ENCODE results near the gene SLC5A6.
A peak's percentile ranks its signal among the peaks of the same experiment; 100 is the strongest.

The SLC5A6 gene

DNA sequence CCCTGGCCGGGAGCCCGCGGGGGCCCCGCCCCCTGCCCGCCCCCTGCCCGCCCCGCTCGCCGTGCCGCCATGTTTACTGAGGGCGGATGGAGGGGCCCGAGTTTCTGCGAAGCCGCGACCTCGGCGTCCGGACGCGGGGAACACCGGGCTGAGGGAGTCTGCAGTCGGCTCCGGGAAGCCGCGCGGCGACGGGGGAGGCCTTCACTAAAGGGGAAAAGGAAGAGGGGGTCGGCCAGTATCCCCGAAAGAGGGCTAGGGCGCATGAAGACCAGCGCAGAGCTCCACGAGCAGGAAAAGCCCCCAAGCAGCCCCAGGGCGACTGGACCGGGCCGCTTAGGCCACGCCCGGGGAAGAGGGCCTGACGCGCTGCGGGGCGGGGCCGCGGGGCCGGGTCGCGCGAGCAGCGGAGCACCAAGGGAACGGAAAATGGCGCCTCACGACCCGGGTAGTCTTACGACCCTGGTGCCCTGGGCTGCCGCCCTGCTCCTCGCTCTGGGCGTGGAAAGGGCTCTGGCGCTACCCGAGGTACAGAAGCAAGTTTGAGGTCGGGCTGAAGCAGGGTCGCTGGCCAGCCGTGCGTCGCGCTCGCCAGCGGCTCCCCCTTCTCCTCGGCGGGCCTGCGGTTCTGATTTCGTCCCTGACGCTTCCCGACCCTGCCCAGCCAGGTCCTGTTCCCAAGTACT lies at the start of gene SLC5A6, which contains the start of gene ATRAID:
Gene SLC5A6, minus strand, starts transcription at position 326 of the 683 bp plus-strand sequence. CDS start 4,618 bp downstream, outside the sequence.
Gene ATRAID, plus strand, starts transcription at position 99 of the 683 bp plus-strand sequence. Its CDS starts 328 bp downstream, at position 427.
- peak; percentile 91 for DNase-seq

DNA sequence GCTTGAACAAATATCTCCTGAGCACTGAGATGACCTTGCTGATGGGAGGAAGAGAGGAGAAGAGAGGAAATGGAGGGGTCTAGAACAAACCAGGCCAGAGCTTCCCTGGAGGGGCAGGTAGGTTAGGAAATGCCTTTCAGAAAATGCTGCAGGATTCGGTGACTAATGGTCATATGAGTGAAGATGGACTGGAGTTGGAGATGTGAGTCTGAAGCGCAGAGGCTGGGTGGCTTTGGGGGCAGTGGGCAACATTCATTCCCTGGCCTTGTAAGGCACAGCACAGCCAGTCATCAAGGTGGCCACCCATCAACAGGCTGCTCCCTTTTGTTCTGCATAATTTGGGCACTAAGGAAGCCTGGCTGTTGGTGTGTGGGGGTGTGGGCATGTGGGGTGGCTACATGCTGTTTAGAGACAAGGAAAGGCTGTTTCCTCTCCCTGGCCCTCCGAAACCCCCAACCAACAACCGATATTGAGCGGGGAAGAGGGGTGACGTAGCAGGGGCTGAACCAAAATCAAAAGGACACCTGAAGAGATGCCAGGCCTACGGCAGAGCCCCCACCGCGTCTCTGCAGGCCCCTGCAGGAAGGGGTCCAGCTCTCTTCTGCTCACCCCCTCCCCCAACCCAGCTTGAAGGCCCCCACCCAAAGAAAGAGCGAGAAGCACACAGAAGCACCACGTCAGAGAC lies 49.3 kb upstream of the SLC5A6 start:
- DNase-seq: no peak

DNA sequence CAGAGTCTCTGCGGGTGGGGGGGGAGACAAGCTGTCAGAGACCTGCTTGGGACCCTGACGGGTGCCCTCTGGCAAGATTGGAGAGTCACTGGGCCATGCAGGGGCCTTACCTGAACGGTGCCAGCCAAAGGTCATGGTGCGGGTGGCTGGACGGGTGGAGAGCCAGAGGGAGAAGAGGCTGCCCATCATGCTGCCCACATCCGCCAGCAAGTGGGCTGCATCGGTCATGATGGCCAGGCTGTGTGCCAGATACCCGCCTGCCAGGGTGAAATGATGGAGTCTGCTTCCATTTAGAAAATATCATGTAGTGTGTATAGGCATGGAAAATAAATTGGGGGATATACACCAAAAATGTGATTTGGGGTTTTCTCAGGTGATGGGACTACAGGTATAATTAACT lies 46.0 kb upstream of the SLC5A6 start:
- no peak for DNase-seq

DNA sequence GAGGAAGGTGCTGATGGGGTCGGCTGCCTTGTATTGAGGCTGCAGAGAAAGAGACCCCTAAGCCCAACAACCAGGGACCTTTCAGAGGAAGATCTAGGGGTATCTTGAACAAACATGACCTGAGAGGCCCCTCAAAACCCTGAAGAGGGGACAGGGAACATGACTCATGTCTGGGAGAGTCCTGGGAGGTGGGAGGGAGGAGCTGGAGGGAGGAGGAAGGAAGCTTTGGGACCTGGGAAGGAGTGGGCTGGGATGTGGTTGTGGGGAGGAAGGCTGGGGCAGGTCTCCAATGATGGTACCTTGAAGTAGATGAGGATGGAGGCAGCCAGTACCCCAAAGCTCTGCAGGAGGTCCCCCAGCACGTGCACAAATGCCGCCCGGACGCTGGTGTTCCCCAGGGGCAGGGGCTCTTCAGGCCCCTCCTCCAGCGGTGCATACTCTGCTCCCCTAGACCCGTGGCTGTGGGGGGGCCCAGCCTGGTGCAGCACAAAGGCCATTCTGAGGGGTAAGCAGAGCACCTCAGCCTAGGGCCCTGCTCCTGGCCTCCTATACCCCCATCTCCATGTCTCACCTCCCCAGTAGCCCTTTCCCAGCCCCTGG lies 44.9 kb upstream of the SLC5A6 start:
- no peak for DNase-seq

DNA sequence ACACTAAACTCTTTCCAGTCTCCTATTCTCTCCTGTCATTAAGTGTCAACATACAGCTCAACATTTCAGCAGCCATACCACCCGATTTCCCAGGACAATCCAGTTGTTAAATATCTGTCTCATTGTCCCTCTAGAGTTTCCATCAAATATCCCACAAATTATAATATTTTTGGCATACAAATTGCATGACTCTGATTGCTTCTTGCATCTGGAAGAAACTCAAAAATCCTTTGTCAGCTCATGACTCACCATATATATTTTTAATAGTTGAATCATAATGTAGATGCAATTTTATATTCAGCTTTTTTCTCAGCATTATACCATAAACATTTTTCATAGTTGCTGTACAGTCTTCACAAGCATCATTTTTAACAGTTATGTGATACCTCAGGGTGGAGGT lies 43.6 kb upstream of the SLC5A6 start:
- no peak for DNase-seq

DNA sequence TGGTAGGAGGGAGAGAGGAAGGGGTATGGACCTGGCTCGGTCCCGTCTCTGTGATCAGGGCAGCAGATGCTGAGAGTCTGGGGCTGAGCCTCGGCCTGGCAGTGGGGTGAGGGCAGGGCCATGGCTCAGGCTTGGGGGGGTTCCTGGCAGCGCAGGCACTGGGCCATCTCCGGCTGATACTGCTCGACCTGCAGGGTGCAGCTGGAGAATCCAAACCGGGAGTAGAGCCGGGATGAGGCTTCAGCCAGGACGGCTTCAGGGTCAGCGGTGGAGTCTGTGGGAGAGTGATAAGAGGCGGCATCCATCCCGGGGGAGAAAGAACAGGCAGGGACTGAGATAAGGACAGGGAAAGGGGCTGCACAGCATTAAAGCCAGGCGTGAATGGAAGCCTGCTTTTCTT lies 43.1 kb upstream of the SLC5A6 start:
- DNase-seq: no peak

DNA sequence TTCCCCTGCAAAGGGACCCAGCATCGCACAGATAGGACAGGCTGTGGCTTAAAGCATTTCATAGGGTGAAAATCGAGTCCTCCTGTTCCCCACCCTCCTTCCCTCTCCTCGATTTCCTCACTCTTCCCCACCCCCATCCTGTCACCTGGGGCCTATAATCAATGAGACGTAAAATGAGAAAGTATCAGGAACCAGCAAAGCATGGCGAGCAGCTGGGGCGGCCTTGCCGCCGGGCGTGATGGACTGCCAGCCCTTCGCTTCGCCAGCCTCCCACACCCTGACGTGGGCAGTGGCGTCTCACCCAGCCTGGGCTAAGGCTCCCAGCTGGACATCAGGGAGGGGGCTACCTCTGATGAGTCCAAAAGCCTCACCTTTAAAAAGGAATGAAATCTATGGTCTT lies 39.7 kb upstream of the SLC5A6 start:
- no peak for DNase-seq

DNA sequence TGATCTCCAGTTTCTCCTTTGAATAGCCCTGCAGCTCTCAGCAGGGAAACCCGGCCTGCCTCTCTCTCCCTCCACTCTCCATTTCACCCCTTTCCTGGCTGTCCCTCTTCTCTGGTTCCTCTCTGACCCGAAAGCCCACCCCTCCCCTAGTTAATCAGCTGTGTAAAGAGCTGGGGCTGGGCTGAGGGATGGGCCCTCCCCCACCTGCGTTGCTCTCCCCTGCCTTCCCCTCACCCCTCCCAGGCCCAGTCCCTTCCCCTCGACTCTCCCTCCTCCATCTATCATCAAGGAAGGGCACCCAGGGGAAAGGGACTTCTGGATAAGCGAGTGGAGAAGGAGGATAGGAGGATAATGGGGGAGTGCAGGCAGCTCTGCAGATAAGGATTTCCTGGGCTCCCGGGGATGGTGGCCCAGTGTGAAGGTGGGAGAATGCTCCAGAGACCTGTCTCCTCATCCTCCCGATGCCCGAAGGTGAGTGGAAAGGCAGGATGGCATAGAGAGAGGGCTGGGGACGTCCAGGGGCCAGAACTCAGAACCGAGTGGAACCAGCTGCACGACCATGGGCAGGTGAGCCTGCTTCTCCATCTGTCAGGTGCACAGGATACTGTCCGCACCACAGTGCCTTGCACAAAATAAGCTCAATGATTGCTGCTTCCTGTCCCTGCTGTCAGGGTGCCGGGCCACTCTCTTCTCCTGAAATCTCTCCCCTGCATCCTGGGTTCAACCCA lies 38.7 kb upstream of the SLC5A6 start:
- no peak for DNase-seq

DNA sequence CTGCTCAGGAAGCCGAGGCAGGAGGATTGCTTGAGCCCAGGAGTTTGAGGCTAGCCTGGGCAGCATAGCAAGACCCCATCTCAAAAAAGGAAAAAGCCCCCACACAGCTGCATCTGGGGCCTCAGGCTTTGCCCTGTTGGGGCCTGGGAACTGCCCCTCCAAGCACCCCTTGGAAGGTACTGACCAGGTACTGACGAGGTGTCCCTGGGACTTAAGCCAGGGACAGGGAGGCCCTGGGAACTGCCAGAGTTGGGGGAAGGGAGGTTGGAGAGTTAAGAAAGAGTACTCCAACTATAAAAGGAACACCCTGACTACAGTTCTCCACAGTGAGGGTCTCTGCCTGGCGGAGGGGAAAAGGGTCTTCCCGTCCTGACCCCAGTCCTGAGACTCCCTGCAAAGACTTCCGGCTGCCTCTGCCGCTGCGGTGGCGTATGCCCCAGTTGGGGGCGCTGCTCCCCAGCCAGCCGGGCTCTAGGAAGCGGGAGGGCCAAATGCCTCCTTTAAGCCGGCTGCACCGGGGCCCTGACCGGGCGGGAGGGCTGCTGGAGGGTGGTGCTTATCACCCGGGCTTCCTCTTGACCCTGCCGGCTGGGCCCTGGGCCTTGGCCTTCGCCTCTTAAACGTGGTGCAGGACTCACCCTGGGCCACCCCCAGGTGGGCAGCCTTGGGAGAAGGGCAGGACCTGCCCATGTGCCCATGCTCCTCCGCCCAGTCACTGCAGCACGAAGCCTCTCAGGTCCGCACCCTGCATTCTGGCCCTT lies 38.0 kb upstream of the SLC5A6 start:
- DNase-seq: no peak

DNA sequence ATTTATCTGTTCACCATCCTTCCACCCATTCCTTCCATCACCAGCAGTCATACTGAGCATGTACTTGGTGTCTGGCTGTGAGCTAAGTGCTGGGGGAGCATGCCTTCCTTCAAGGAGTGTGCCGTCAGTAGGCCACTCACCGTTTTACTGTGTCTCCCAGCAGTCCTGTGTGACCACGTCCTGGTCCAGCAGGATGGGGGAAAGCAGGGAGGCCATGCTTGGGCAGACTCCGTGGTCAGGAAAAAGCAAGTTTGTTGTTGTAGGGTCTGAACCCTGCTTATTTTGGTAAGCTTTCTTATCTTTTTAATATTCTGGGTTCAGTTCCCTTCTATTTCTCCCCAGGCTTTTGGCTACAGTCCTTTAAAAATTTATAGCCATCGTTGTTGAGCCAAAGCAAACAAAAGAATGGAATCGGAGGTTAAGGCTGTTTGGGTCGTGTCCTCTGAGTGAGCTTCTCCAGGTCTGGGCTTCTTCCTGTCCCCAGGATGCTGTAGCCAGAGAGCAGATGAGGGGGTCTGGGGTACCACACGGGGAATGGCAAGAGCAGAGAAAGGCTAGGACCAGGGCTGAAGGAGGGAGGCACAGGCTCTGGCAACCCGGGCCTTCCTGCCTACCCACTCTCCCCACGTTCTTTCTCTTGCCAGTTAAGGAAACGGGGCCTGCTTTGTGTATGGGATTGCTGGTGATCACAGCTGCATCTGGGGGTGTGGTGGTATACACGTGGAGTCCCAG lies 37.3 kb upstream of the SLC5A6 start:
- no peak for DNase-seq

DNA sequence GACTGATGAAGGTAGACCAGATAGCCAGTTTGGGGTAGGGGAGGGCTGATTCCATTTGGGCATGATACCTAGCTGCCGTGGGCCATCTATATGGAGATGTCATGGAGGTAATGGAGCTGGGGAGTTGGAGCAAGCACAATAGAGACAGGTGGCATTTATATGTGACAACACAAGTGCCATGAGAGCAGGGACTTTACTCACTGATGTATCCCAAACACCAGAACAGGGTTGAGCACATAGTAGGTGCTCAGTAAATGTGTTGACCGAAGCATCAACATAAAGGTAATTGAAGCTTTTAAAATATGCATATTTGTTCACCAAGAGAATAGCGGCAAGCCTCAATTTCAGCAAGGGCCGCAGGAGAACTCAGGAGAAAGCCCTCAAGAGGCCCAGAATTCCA lies 35.8 kb upstream of the SLC5A6 start:
- no peak for DNase-seq

DNA sequence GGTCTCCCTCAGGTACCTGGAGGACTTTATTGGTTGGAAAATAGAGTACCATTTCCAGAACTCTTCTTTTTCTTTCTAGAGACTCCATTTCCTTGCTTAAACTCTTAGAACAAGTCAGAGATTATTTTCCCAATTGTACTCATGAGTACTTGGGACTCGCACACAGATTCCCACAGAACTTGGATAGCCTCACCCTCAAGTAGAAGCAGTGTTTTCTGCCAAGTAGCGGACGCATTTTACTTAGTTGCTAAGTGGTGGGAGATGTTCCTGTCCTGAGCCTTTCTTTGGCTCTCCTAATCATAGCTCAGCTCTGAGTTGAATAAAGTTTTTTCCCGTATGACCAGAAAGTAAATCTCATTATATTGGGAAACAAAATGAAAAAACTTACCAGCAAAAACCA lies 33.6 kb upstream of the SLC5A6 start:
- no peak for DNase-seq

DNA sequence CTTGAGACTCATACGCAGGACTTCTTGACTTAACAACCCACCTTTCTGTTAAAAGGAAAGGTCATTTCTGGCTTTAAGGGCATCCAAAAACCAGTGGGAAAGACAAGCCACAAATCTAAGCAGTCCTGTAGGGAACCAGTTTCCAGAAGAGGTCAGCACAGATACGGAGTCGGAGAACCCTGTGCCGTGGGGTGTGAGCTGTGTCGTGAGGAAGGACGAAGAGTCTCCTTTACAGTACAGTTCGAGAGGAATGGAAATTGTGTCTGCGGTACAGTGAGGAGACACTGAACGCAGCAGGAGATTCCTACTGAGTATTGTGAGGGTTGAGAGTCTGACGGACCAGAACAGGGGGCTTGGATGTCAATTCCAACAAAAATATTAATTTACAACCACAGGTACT lies 33.0 kb upstream of the SLC5A6 start:
- DNase-seq: no peak

DNA sequence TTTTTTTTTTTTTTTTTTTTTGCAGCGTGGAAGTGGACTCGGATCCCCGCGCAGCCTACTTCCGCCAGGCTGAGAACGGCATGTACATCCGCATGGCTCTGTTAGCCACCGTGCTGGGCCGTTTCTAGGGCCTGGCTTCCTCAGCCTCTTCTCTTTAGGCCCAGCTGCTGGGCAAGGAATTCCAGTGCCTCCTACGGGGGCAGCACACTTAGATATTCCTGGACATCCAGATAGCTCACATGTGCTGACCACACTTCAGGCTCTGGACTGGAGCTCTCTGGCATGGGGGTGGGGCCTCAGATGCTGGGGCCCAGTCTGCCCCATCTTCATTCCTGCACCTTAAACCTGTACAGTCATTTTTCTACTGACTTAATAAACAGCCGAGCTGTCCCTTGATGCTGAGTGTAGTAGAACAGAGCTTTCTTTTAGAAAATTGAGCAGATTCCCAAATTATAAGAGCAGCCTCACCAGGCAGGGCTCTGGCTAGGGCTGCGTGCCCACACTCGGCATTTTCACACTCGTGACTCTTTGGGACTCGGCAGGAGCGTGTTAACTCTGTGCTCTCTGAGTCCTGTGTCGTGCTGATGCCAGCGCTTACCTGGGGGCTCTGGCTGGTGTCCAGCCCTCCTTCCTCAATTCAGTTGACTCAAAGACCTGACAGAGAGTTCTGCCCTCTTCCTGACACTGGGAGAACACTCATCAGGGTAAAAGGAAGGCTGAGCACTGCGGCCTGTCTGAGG lies 31.5 kb upstream of the SLC5A6 start:
- DNase-seq: no peak

DNA sequence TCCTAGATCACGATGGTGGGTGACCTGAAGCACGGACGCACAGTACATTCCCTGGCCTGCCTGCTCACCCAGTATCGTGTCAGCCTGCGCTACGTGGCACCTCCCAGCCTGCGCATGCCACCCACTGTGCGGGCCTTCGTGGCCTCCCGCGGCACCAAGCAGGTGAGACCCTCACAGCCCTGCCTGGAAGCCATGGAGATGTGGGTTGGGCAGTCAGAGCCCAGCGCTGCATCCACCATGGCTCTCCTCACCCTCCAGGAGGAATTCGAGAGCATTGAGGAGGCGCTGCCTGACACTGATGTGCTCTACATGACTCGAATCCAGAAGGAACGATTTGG lies 30.5 kb upstream of the SLC5A6 start:
- DNase-seq: no peak

DNA sequence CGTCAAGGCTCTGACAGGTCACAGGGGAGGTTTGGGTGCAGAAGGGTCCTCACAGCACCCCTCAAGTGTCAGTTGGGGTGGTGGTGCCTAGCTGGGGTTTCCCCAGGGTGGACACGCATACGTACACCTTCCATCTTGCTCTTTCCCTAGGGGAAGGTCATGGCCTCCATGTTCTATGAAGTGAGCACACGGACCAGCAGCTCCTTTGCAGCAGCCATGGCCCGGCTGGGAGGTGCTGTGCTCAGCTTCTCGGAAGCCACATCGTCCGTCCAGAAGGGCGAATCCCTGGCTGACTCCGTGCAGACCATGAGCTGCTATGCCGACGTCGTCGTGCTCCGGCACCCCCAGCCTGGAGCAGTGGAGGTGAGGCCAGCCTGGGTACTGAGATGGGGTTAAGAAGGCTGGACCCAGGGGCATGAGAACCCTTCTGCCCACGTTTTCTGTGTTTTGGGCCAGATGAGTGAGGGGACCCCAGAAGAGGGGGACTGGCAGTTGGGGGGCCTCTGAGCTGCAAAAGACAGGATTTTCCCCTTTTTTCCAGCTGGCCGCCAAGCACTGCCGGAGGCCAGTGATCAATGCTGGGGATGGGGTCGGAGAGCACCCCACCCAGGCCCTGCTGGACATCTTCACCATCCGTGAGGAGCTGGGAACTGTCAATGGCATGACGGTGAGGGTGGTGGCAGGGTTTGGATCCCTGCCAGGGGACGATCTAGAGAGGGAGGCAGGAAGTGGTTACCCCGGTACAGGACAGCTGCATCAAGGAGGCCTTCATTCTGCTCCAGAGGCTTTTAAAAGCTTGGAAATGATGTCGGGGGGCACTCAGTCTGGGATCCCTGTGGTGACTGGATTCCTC lies 29.9 kb upstream of the SLC5A6 start:
- no peak for DNase-seq

DNA sequence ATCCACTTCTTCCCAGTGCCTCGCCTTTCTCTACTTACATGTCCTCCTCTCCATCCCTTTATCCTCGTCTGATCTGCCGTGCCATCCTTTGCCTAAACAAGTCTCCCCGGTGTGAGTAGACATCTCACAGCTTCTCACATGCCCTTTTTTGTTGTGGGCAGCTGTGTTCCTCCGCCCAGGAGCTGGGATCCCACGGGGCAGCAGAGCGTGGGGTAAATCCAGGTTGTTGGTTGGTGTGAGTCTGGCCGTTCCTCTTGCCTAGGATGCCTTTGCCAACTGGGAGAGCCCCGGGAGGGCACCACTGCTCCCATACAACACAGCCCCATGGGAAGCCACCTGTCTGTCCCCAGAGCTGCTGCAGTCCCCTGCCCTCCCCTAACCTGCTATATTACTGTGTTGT lies 28.3 kb upstream of the SLC5A6 start:
- no peak for DNase-seq

DNA sequence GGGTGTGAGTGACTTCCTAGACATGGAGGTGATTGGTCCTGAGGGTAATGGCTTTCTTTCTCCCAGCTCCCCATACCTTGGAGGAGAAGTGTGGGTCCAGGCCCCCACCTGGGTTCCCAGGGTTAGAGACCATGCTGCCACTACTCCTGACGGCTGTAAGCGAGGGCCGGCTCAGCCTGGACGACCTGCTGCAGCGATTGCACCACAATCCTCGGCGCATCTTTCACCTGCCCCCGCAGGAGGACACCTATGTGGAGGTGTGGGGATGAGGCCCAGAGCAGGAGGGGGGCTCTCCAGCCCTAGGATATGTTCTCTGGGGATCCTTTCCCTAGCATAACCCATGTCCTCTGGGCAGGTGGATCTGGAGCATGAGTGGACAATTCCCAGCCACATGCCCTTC lies 26.9 kb upstream of the SLC5A6 start:
- DNase-seq: no peak

DNA sequence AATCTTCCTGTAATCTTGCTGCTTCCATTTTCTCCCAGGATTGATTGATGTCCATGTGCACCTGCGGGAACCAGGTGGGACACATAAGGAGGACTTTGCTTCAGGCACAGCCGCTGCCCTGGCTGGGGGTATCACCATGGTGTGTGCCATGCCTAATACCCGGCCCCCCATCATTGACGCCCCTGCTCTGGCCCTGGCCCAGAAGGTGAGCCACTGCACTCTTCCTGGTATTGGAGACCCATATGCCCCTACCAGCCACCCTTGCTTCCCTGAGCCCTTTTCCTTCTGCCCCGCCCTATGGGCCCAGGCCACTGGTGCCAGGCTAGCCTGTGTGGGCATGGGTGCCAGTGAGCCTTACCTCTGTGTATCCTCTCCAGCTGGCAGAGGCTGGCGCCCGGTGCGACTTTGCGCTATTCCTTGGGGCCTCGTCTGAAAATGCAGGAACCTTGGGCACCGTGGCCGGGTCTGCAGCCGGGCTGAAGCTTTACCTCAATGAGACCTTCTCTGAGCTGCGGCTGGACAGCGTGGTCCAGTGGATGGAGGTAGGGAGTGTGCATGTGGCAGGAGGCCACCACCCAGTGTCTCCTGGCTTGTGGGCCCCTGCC lies 25.4 kb upstream of the SLC5A6 start:
- no peak for DNase-seq

DNA sequence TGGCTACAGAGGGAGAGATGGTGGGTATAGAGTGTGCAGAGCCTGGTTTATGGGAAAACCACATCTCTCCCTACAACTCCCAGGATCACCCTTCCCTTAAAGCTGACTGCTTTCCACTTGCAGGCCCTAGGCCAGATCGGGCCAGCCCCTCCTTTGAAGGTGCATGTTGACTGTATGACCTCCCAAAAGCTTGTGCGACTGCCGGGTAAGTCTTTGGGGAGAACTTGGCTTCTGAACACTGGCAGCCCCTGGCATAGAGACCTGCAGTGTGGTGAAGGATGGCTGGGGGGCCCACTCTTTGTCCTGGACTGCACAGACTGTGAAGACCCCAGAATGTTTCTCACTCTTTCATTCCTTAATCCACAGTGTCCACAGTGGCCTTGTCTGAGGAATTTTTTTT lies 24.6 kb upstream of the SLC5A6 start:
- DNase-seq: no peak

Measured in activated CD4-positive, CD25-positive, alpha-beta regulatory T cell treated with anti-CD3 and anti-CD28 coated beads, Interleukin-2, amount 50 U/mL, for 72 hours (primary cell).